ENCODE data around the gene MYRFL.

Gene MYRFL

DNA sequence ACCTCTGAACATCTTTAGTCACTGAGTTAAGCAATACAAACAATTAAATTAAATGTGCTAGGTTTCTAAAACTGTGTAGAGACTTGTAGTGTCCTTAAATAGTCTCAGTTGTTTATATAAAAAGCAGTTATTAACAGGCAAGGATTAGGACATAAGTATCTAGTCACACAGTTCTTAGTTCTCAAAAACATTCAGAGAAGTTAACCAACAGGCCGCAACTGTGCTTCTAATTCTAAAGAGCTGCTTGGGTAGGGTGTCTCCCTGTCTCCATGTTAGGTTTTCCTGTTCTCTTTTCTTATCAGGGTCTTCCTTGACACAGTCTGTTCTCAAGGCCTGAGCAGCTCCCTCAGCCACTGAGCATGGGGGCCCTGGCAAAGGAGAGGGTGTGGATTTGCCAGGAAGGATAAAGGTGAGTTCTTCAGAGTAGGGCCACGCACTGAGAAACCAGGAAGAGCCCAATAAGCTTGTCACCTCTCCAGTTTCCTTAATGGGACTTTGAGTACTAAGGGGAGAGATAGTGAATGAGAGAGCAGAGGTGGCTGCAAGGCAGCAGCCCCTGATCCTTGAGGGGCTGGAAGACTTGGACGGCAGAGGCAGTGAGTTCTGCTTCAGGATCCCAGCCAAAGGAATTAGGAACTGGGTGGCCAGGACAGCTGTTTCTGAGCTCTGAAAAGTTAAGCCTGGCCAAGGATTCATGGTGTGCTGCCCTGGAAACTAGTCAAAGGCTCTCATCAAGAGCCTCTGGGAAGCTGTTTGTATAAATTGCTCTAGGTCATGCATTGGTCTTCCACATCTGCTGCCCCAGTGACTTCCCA, 177.3 kb downstream of the MYRFL start:
- Histone ChIP-seq H2BK5ac (ENCODE audit: low read depth, low read length, poor library complexity) (no peak overlapping the region), H2AK5ac (ENCODE audit: low read length) (no peak overlapping the region), H4K8ac (ENCODE audit: low read depth, low read length) (no peak overlapping the region), H3K79me2 (ENCODE audit: control insufficient read depth, insufficient read depth, low read length, poor library complexity) (peaks cover 1% of the 10 kb centered on the region), H3K27ac (ENCODE audit: low read depth, low read length) (no peak overlapping the region), H3K23ac (ENCODE audit: low read length) (no peak overlapping the region), H4K12ac (ENCODE audit: low read depth, low read length) (no peak overlapping the region), H3K79me1 (ENCODE audit: low read length) (no peaks in the 10 kb centered on the region), H3K4ac (ENCODE audit: low read depth, low read length) (no peak overlapping the region), H3K27me3 (ENCODE audit: insufficient read depth, low read length) (no peaks in the 10 kb centered on the region), H3K4me2 (ENCODE audit: low read length) (no peak overlapping the region), H2BK120ac (ENCODE audit: insufficient read depth, low read length, poor library complexity) (no peak overlapping the region), H3K36me3 (ENCODE audit: control insufficient read depth in 1 of 2, insufficient read depth in 2 of 2, low read length in 2 of 2) (no peaks in the 10 kb centered on the region), H4K91ac (ENCODE audit: low read depth, low read length) (no peak overlapping the region), H2AFZ (ENCODE audit: insufficient read depth, low read length, poor library complexity) (no peak overlapping the region), H2BK12ac (ENCODE audit: low read length) (no peak overlapping the region), H3K4me1 (ENCODE audit: control insufficient read depth in 1 of 2, insufficient read depth in 2 of 2, low read length in 2 of 2) (no peaks in the 10 kb centered on the region), H3K18ac (ENCODE audit: low read length) (no peak overlapping the region), H3K4me3 (ENCODE audit: low read depth, low read length) (no peak overlapping the region), H3K9ac (ENCODE audit: low read length) (no peak overlapping the region), H3K9me3 (ENCODE audit: insufficient read depth, low read depth, low read length) (no peaks in the 10 kb centered on the region), H3K14ac (ENCODE audit: low read length) (no peak overlapping the region)
- WGBS (ENCODE audit: extremely low coverage, insufficient coverage, insufficient read length), result no CpG with 5 or more reads among the region's 3 CpGs
- DNase-seq, result no peak

DNA sequence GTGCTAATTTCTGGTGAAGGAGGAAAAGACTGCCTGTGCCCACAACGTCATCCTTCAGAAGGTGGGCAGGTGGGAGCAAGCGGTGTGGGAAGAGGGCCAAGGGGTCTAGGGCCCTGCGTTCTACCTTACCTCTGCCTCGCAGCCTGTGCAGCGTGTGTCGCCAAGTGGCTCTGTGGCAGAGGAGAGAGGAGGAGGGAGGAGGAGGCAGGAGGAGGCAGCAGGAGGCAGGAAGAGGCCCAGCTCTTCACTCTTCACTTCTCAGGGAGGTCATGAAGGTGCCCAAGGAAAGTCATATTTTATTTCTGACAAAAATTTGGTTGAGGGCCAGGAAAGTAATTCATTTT, 177.9 kb downstream of the MYRFL start:
- H3K27ac ChIP-seq (ENCODE audit: low read depth, low read length), result no peak overlapping the region
- no peak overlapping the region for H2BK120ac ChIP-seq (ENCODE audit: insufficient read depth, low read length, poor library complexity)
- H2BK5ac ChIP-seq (ENCODE audit: low read depth, low read length, poor library complexity), result no peak overlapping the region
- DNase-seq, result no peak
- no peak overlapping the region for H4K8ac ChIP-seq (ENCODE audit: low read depth, low read length)
- H3K27me3 ChIP-seq (ENCODE audit: insufficient read depth, low read length), result no peaks in the 10 kb centered on the region
- H3K4me3 ChIP-seq (ENCODE audit: low read depth, low read length), result no peak overlapping the region
- no peaks in the 10 kb centered on the region for H3K4me1 ChIP-seq (ENCODE audit: control insufficient read depth in 1 of 2, insufficient read depth in 2 of 2, low read length in 2 of 2)
- no peak overlapping the region for H4K12ac ChIP-seq (ENCODE audit: low read depth, low read length)
- WGBS (ENCODE audit: extremely low coverage, insufficient coverage, insufficient read length), result no CpG with 5 or more reads among the region's 6 CpGs
- no peak overlapping the region for H2AFZ ChIP-seq (ENCODE audit: insufficient read depth, low read length, poor library complexity)
- H3K4me2 ChIP-seq (ENCODE audit: low read length), result no peak overlapping the region
- no peak overlapping the region for H3K23ac ChIP-seq (ENCODE audit: low read length)
- no peak overlapping the region for H3K14ac ChIP-seq (ENCODE audit: low read length)
- no peak overlapping the region for H2AK5ac ChIP-seq (ENCODE audit: low read length)
- H3K79me1 ChIP-seq (ENCODE audit: low read length), result no peaks in the 10 kb centered on the region
- no peak overlapping the region for H2BK12ac ChIP-seq (ENCODE audit: low read length)
- H4K91ac ChIP-seq (ENCODE audit: low read depth, low read length), result no peak overlapping the region
- no peak overlapping the region for H3K18ac ChIP-seq (ENCODE audit: low read length)
- H3K9ac ChIP-seq (ENCODE audit: low read length), result no peak overlapping the region
- no peaks in the 10 kb centered on the region for H3K36me3 ChIP-seq (ENCODE audit: control insufficient read depth in 1 of 2, insufficient read depth in 2 of 2, low read length in 2 of 2)
- H3K79me2 ChIP-seq (ENCODE audit: control insufficient read depth, insufficient read depth, low read length, poor library complexity), result peaks cover 1% of the 10 kb centered on the region
- no peak overlapping the region for H3K4ac ChIP-seq (ENCODE audit: low read depth, low read length)
- H3K9me3 ChIP-seq (ENCODE audit: insufficient read depth, low read depth, low read length), result no peaks in the 10 kb centered on the region

DNA sequence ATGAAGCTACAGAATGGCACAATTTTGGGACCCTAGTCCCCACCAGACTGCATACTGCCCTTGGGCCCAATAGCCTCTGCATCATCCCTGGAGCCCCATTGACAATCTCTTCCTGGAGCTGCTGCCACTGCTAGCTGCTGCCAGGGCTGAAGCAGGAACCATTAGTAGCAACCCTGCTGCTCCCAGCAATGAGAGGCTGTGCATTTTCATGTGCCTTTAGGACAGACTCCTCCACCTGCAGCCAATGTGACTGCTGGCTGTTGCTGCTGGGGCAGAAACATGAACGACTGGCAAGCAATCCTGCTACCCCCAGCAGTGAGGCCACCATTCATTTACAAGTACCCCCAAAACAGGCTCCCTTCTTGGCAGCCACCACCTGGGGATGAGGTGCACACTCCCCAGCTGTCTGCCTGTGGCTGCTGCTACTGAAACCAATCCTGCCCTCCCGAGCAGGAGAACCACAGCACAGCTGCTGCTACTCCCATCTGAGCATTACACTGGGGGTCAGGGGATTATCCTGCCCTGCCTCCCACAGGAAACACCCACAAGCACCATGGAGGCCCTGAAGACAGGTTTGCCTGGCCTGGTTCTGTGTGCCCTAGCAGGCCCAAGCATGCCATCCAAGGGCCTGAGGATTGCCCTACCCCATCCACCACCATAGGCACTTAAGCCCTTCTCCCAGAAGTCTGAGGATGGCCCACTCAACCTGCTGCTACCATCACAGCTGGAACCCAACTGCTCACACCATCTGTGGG, 181.0 kb downstream of the MYRFL start:
- H3K9me3 ChIP-seq (ENCODE audit: insufficient read depth, low read depth, low read length), result peaks cover 3% of the 10 kb centered on the region
- H3K4me3 ChIP-seq (ENCODE audit: low read depth, low read length), result no peak overlapping the region
- no peak overlapping the region for H2BK5ac ChIP-seq (ENCODE audit: low read depth, low read length, poor library complexity)
- H3K27me3 ChIP-seq (ENCODE audit: insufficient read depth, low read length), result no peaks in the 10 kb centered on the region
- no peak overlapping the region for H4K8ac ChIP-seq (ENCODE audit: low read depth, low read length)
- H2BK12ac ChIP-seq (ENCODE audit: low read length), result no peak overlapping the region
- no peaks in the 10 kb centered on the region for H3K36me3 ChIP-seq (ENCODE audit: control insufficient read depth in 1 of 2, insufficient read depth in 2 of 2, low read length in 2 of 2)
- H3K14ac ChIP-seq (ENCODE audit: low read length), result no peak overlapping the region
- no CpG with 5 or more reads among the region's 2 CpGs for WGBS (ENCODE audit: extremely low coverage, insufficient coverage, insufficient read length)
- H4K12ac ChIP-seq (ENCODE audit: low read depth, low read length), result no peak overlapping the region
- H3K4me1 ChIP-seq (ENCODE audit: control insufficient read depth in 1 of 2, insufficient read depth in 2 of 2, low read length in 2 of 2), result no peaks in the 10 kb centered on the region
- no peak overlapping the region for H3K27ac ChIP-seq (ENCODE audit: low read depth, low read length)
- H3K79me1 ChIP-seq (ENCODE audit: low read length), result no peaks in the 10 kb centered on the region
- no peak overlapping the region for H4K91ac ChIP-seq (ENCODE audit: low read depth, low read length)
- no peak overlapping the region for H3K23ac ChIP-seq (ENCODE audit: low read length)
- no peak overlapping the region for H3K18ac ChIP-seq (ENCODE audit: low read length)
- H3K4ac ChIP-seq (ENCODE audit: low read depth, low read length), result no peak overlapping the region
- no peak for DNase-seq
- no peak overlapping the region for H3K9ac ChIP-seq (ENCODE audit: low read length)
- peaks cover 1% of the 10 kb centered on the region for H3K79me2 ChIP-seq (ENCODE audit: control insufficient read depth, insufficient read depth, low read length, poor library complexity)
- H2AFZ ChIP-seq (ENCODE audit: insufficient read depth, low read length, poor library complexity), result no peak overlapping the region
- no peak overlapping the region for H3K4me2 ChIP-seq (ENCODE audit: low read length)
- no peak overlapping the region for H2BK120ac ChIP-seq (ENCODE audit: insufficient read depth, low read length, poor library complexity)
- no peak overlapping the region for H2AK5ac ChIP-seq (ENCODE audit: low read length)

DNA sequence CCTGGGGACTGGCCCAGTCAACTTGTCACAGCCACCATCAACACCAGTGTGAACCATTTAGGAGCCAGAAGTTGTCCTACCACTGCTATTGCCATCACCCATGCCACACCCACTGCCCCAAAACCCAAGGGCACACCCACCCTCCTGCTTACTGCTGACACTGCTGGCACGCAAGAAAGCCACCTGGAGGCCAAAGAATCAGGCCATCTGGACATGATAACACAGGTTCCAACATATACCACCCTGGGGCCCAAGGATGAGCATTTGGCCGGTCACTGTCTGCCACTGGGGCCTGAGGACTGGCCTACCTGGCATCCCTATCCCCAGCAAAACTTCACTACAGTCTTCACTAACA, 181.6 kb downstream of the MYRFL start:
- Histone ChIP-seq H3K27ac (ENCODE audit: low read depth, low read length) (no peak overlapping the region), H2AK5ac (ENCODE audit: low read length) (no peak overlapping the region), H3K79me1 (ENCODE audit: low read length) (no peaks in the 10 kb centered on the region), H3K4me3 (ENCODE audit: low read depth, low read length) (no peak overlapping the region), H3K4ac (ENCODE audit: low read depth, low read length) (no peak overlapping the region), H2BK5ac (ENCODE audit: low read depth, low read length, poor library complexity) (no peak overlapping the region), H4K12ac (ENCODE audit: low read depth, low read length) (no peak overlapping the region), H2BK12ac (ENCODE audit: low read length) (no peak overlapping the region), H3K9ac (ENCODE audit: low read length) (no peak overlapping the region), H2BK120ac (ENCODE audit: insufficient read depth, low read length, poor library complexity) (no peak overlapping the region), H3K4me1 (ENCODE audit: control insufficient read depth in 1 of 2, insufficient read depth in 2 of 2, low read length in 2 of 2) (no peaks in the 10 kb centered on the region), H3K23ac (ENCODE audit: low read length) (no peak overlapping the region), H3K18ac (ENCODE audit: low read length) (no peak overlapping the region), H4K91ac (ENCODE audit: low read depth, low read length) (no peak overlapping the region), H3K14ac (ENCODE audit: low read length) (no peak overlapping the region), H3K79me2 (ENCODE audit: control insufficient read depth, insufficient read depth, low read length, poor library complexity) (peaks cover 1% of the 10 kb centered on the region), H4K8ac (ENCODE audit: low read depth, low read length) (no peak overlapping the region), H3K27me3 (ENCODE audit: insufficient read depth, low read length) (no peaks in the 10 kb centered on the region), H3K36me3 (ENCODE audit: control insufficient read depth in 1 of 2, insufficient read depth in 2 of 2, low read length in 2 of 2) (no peaks in the 10 kb centered on the region), H2AFZ (ENCODE audit: insufficient read depth, low read length, poor library complexity) (no peak overlapping the region), H3K4me2 (ENCODE audit: low read length) (no peak overlapping the region), H3K9me3 (ENCODE audit: insufficient read depth, low read depth, low read length) (peaks cover 3% of the 10 kb centered on the region)
- no CpG with 5 or more reads among the region's 2 CpGs for WGBS (ENCODE audit: extremely low coverage, insufficient coverage, insufficient read length)
- no peak for DNase-seq

Data from trophoblast cell (in vitro differentiated cells and primary cell).